Smooth muscle cell (in vitro differentiated cells): ENCODE results near the gene KLC3. TPM values are rescaled to one million over a fixed set of nuclear protein-coding genes. Genes with fewer than 3 reads are reported as not detected.

ENCODE experiments used
- DNase-seq: peaks from one replicate; lab custom pipeline; 2025; ENCODE audit not compliant: unreplicated experiment; lab: John Stamatoyannopoulos, UW
- H2AFZ ChIP-seq: fragments of 200-600 bp; sonication (generic); 2 replicates; pipeline ENCODE4 v1.6.0; 2016; ENCODE audit warnings: antibody characterized with exemption, low read depth, mild to moderate bottlenecking
- H3F3A ChIP-seq: fragments of 200-600 bp; sonication (generic); 2 replicates; pipeline ENCODE4 v1.6.0; 2017; ENCODE audit warnings: antibody characterized with exemption, low read depth
- H3K27ac ChIP-seq: fragments of 200-600 bp; sonication (generic); 2 replicates; pipeline ENCODE4 v1.5.1; 2016; ENCODE audit warnings: low read depth, mild to moderate bottlenecking
- H3K27me3 ChIP-seq: fragments of 200-600 bp; sonication (generic); 2 replicates; pipeline ENCODE4 v1.6.1; 2016; ENCODE audit warnings: low read depth, mild to moderate bottlenecking
- H3K36me3 ChIP-seq: fragments of 200-600 bp; sonication (generic); 2 replicates; pipeline ENCODE4 v1.5.1; 2016; ENCODE audit warnings: low read depth
- H3K4me1 ChIP-seq: fragments of 200-600 bp; sonication (generic); 2 replicates; pipeline ENCODE4 v1.5.1; 2016; ENCODE audit warnings: low read depth
- H3K4me2 ChIP-seq: fragments of 200-600 bp; sonication (generic); 2 replicates; pipeline ENCODE4 v1.6.0; 2016; ENCODE audit warnings: mild to moderate bottlenecking
- H3K4me3 ChIP-seq: fragments of 200-600 bp; sonication (generic); 2 replicates; pipeline ENCODE4 v1.5.1; 2016; ENCODE audit warnings: mild to moderate bottlenecking
- H3K79me2 ChIP-seq: fragments of 200-600 bp; sonication (generic); 2 replicates; pipeline ENCODE4 v1.6.0; 2016; ENCODE audit warnings: low read depth, mild to moderate bottlenecking
- H3K9ac ChIP-seq: fragments of 200-600 bp; sonication (generic); 2 replicates; pipeline ENCODE4 v1.6.0; 2016; ENCODE audit warnings: low read depth
- H3K9me3 ChIP-seq: fragments of 200-600 bp; sonication (generic); replicated peaks from 2 replicates; pipeline ENCODE4 v1.5.1; 2016; ENCODE audit warnings: low read depth
- H4K20me1 ChIP-seq: fragments of 200-600 bp; sonication (generic); 2 replicates; pipeline ENCODE4 v1.6.0; 2016; ENCODE audit warnings: low read depth
- CTCF ChIP-seq: fragments of 200-600 bp; sonication (generic); IDR thresholded peaks from 2 replicates; pipeline ENCODE4 v1.5.1; 2017; ENCODE audit warnings: borderline replicate concordance, mild to moderate bottlenecking, antibody characterized with exemption; ENCODE audit not compliant: insufficient read depth, poor library complexity, severe bottlenecking
- WGBS: methylation state at CpG from one replicate; pipeline ENCODE4 v1.1.7; 2016; ENCODE audit warnings: low lambda C conversion rate; 5-methylcytosine and 5-hydroxymethylcytosine counted together
- polyA plus RNA-seq: library from polyadenylated mRNA; unstranded; fragments of >200 nt; fragmentation: Nextera tagmentation; extraction: Ambion mirVana; gene quantifications from 2 replicates; pipeline ENCODE4 v1.2.1, GENCODE V29; 2016
- total RNA-seq: library from RNA; depleted of rRNA; stranded (reverse); fragments of >200 nt; gene quantifications from 2 replicates; pipeline ENCODE4 v1.2.3, GENCODE V29; 2014

KLC3 gene
- total and polyA plus RNA-seq, 2 experiments from 2014 or later = 4.8 to 6.3 TPM

- TF ChIP-seq CTCF = no peak
- H4K20me1 ChIP-seq = no peaks in the 10 kb centered on the region
- H3K4me1 ChIP-seq = no peaks in the 10 kb centered on the region
- no peaks in the 10 kb centered on the region for H3F3A ChIP-seq
- H3K9ac ChIP-seq = no peak overlapping the region
- no peaks in the 10 kb centered on the region for H3K9me3 ChIP-seq
- H3K4me2 ChIP-seq = no peak overlapping the region
- no peak for DNase-seq
- H3K27ac ChIP-seq = no peak overlapping the region
- H3K79me2 ChIP-seq = no peaks in the 10 kb centered on the region
- H2AFZ ChIP-seq = no peak overlapping the region
- 80% methylated on average over 11 of the region's 11 CpGs for WGBS
- H3K27me3 ChIP-seq = peaks cover 14% of the 10 kb centered on the region
- H3K36me3 ChIP-seq = no peaks in the 10 kb centered on the region
- H3K4me3 ChIP-seq = no peak overlapping the region
These were observed 3.8 kb upstream of the KLC3 start for GRCh38 chr19:45336696-45337251.

GRCh38 chr19:45339629-45340028 is 921 bp upstream of the KLC3 start:
- Histone ChIP-seq H2AFZ (no peak overlapping the region), H3F3A (no peaks in the 10 kb centered on the region), H4K20me1 (no peaks in the 10 kb centered on the region), H3K27ac (no peak overlapping the region), H3K4me3 (no peak overlapping the region), H3K79me2 (no peaks in the 10 kb centered on the region), H3K4me2 (no peak overlapping the region), H3K27me3 (peaks cover 14% of the 10 kb centered on the region), H3K9ac (no peak overlapping the region), H3K9me3 (no peaks in the 10 kb centered on the region), H3K4me1 (no peaks in the 10 kb centered on the region), H3K36me3 (no peaks in the 10 kb centered on the region)
- no peak for TF ChIP-seq CTCF
- 87% methylated on average over 5 of the region's 6 CpGs for whole genome bisulfite sequencing
- DNase-seq = no peak

- H3K4me2 ChIP-seq = peak overlapping the region; percentile 84
- DNase-seq = no peak
- TF ChIP-seq CTCF = no peak
These were observed 426 bp downstream of the KLC3 start for GRCh38 chr19:45340899-45341453.

GRCh38 chr19:45342911-45343310 is 2.4 kb downstream of the KLC3 start:
- H3K27me3 ChIP-seq = peaks cover 20% of the 10 kb centered on the region
- no peak overlapping the region for H2AFZ ChIP-seq
- WGBS = 89% methylated on average over 13 of the region's 13 CpGs
- H3K36me3 ChIP-seq = no peaks in the 10 kb centered on the region
- no peaks in the 10 kb centered on the region for H3K4me1 ChIP-seq
- H3K4me3 ChIP-seq = no peak overlapping the region
- H4K20me1 ChIP-seq = no peaks in the 10 kb centered on the region
- TF ChIP-seq CTCF = no peak
- no peak overlapping the region for H3K27ac ChIP-seq
- H3K9ac ChIP-seq = no peak overlapping the region
- H3F3A ChIP-seq = no peaks in the 10 kb centered on the region
- no peak for DNase-seq
- no peaks in the 10 kb centered on the region for H3K9me3 ChIP-seq
- H3K4me2 ChIP-seq = no peak overlapping the region
- H3K79me2 ChIP-seq = no peaks in the 10 kb centered on the region

More at GRCh38 chr19:45340899-45341453, 426 bp downstream of the KLC3 start:
- no peaks in the 10 kb centered on the region for H3K9me3 ChIP-seq
- no peak overlapping the region for H3K27ac ChIP-seq
- no peaks in the 10 kb centered on the region for H3K4me1 ChIP-seq
- peaks cover 14% of the 10 kb centered on the region for H3K27me3 ChIP-seq
- no peak overlapping the region for H2AFZ ChIP-seq
- no peaks in the 10 kb centered on the region for H3F3A ChIP-seq
- no peaks in the 10 kb centered on the region for H3K36me3 ChIP-seq
- peak overlapping the region; percentile 51 for H3K4me3 ChIP-seq
- no peaks in the 10 kb centered on the region for H4K20me1 ChIP-seq
- 25% methylated on average over 13 of the region's 25 CpGs for WGBS
- no peaks in the 10 kb centered on the region for H3K79me2 ChIP-seq
- no peak overlapping the region for H3K9ac ChIP-seq
